Fibroblast of skin of left quadriceps (primary cell): ENCODE data around the gene NINJ1.

Experiments
- DNase-seq, 2 experiments: peaks; one replicate each; pipeline ENCODE4 v3.0.0-alpha.2; 2013; ENCODE audit warnings: low read depth in 2 of 2

The NINJ1 gene

GRCh38 chr9:93132287-93132927 is 1.6 kb downstream of the NINJ1 start:
- DNase-seq, result no peak

- DNase-seq, result no peak
These were observed 2.3 kb downstream of the NINJ1 start for GRCh38 chr9:93131599-93132286.

GRCh38 chr9:93130861-93131481 is 3.1 kb downstream of the NINJ1 start:
- no peak for DNase-seq

GRCh38 chr9:93129691-93130500 is 4.2 kb downstream of the NINJ1 start:
- no peak for DNase-seq

GRCh38 chr9:93129286-93129685 is 4.8 kb downstream of the NINJ1 start:
- DNase-seq, result no peak

- DNase-seq, result no peak
These were observed 5.3 kb downstream of the NINJ1 start for GRCh38 chr9:93128715-93129224.

GRCh38 chr9:93128011-93128714 is 5.9 kb downstream of the NINJ1 start:
- DNase-seq, result no peak

GRCh38 chr9:93127395-93127911 is 6.6 kb downstream of the NINJ1 start:
- DNase-seq, result no peak

GRCh38 chr9:93126825-93127368 is 7.2 kb downstream of the NINJ1 start:
- no peak for DNase-seq

GRCh38 chr9:93126151-93126781 is 7.8 kb downstream of the NINJ1 start:
- no peak for DNase-seq

GRCh38 chr9:93125331-93125894 is 8.6 kb downstream of the NINJ1 start:
- DNase-seq, result no peak

GRCh38 chr9:93124793-93125192 is 9.3 kb downstream of the NINJ1 start:
- no peak for DNase-seq

- DNase-seq, result no peak
These were observed 10.3 kb downstream of the NINJ1 start for GRCh38 chr9:93123561-93124283.

GRCh38 chr9:93122721-93123221 is 11.3 kb downstream of the NINJ1 start:
- no peak for DNase-seq

- no peak for DNase-seq
These were observed 12.5 kb downstream of the NINJ1 start for GRCh38 chr9:93121316-93122241.

- no peak for DNase-seq
These were observed 13.2 kb downstream of the NINJ1 start for GRCh38 chr9:93120846-93121315.

- peak; percentile 39 to 48 for DNase-seq
These were observed 13.9 kb downstream of the NINJ1 start for GRCh38 chr9:93119953-93120845.
